ENCODE measurements around the gene MED4. TPM values are rescaled to one million over a fixed set of nuclear protein-coding genes. Genes with fewer than 3 reads are reported as not detected.

The MED4 gene
- total RNA-seq, 1 experiment from 2014 or later, result 50.6 TPM

DNA sequence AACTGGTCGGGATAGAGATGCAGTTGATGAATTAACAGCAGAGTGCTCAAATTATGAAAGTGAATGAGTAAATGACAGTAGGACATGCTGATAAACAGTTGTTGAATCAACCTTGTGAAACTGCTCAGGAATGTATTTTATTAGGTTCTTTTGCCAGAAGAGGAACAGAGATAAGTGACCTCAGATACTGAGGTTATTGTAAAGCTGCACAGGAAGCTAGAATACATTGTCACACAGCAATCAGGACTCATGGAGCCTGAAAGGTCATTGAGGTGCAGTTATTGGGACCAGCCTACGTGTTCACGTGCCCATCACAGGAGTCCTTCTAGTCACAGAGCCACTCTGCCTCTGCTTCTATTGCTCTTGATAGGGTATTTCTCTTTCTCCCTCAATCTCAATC, 47.5 kb upstream of the MED4 start:
- H3K9me3 ChIP-seq (ENCODE audit: control insufficient read depth, low read depth, low read length), result no peaks in the 10 kb centered on the region
- no CpG with 5 or more reads among the region's 3 CpGs for WGBS (ENCODE audit: extremely low coverage, insufficient read length, low lambda C conversion rate)
- Mint-ChIP-seq H3K36me3 (ENCODE audit: insufficient read depth in 1 of 3, low read depth in 3 of 3) (no peaks in the 10 kb centered on the region; a peak in 1 of 7 replicates), H3K27ac (no peak overlapping the region), H3K4me3 (no peak overlapping the region), H3K4me1 (peaks cover 0 to 3% of the 10 kb centered on the region in 2 experiments; a peak in 1 of 4 replicates), H3K9me3 (peaks cover 3 to 5% of the 10 kb centered on the region in 2 experiments; a peak in 3 of 5 replicates), H3K27me3 (ENCODE audit: low read depth) (no peaks in the 10 kb centered on the region; the same call in none of the 2 replicates)
- no peak overlapping the region for H2BK120ac ChIP-seq (ENCODE audit: low read depth, low read length, poor library complexity, severe bottlenecking)
- H3K4me1 ChIP-seq (ENCODE audit: insufficient read depth, low read length), result no peaks in the 10 kb centered on the region
- no peak overlapping the region for H2BK5ac ChIP-seq (ENCODE audit: insufficient read length, low read length)
- H4K20me1 ChIP-seq (ENCODE audit: control insufficient read depth, insufficient read depth, insufficient read length), result no peaks in the 10 kb centered on the region
- DNase-seq, result no peak
- H3K4ac ChIP-seq (ENCODE audit: low read depth, low read length), result no peak overlapping the region
- H2AFZ ChIP-seq (ENCODE audit: low read length), result no peak overlapping the region
- H4K8ac ChIP-seq (replicated peaks; ENCODE audit: insufficient read length, low read depth, low read length), result no peak overlapping the region
- H3K56ac ChIP-seq (ENCODE audit: insufficient read length, low read depth, low read length), result no peak overlapping the region
- H3K79me2 ChIP-seq (ENCODE audit: insufficient read depth, low read length), result no peaks in the 10 kb centered on the region
- H3K23me2 ChIP-seq (ENCODE audit: insufficient read length, low read depth, low read length, poor library complexity, severe bottlenecking), result no peaks in the 10 kb centered on the region
- no peaks in the 10 kb centered on the region for H3K27me3 ChIP-seq (ENCODE audit: insufficient read depth, low read length)
- H3K27ac ChIP-seq (ENCODE audit: insufficient read length, low read depth, low read length), result no peak overlapping the region
- H3T11ph ChIP-seq (ENCODE audit: low read length), result no peak overlapping the region
- no peak overlapping the region for H3K23ac ChIP-seq (ENCODE audit: insufficient read length, low read depth, low read length)
- no peak overlapping the region for H2AK5ac ChIP-seq (ENCODE audit: insufficient read length, low read length)
- no peak overlapping the region for H2BK15ac ChIP-seq (ENCODE audit: low read depth, low read length)
- H2BK12ac ChIP-seq (ENCODE audit: insufficient read length, low read depth, low read length), result no peak overlapping the region
- H2BK20ac ChIP-seq (ENCODE audit: low read depth, low read length, poor library complexity, severe bottlenecking), result no peak overlapping the region
- no peak overlapping the region for H3K18ac ChIP-seq (ENCODE audit: insufficient read length, low read depth, low read length)
- H4K5ac ChIP-seq (ENCODE audit: insufficient read length, low read depth, low read length), result no peak overlapping the region
- H3K9ac ChIP-seq (ENCODE audit: extremely low read depth, insufficient read length, low read length), result no peak overlapping the region
- no peak overlapping the region for H3K14ac ChIP-seq (ENCODE audit: insufficient read depth, low read length)
- no peak overlapping the region for H4K91ac ChIP-seq (ENCODE audit: insufficient read length, low read depth, low read length)
- no peaks in the 10 kb centered on the region for H3K79me1 ChIP-seq (ENCODE audit: insufficient read depth, low read depth, low read length, poor library complexity, severe bottlenecking)
- TF ChIP-seq, protein P1, sequence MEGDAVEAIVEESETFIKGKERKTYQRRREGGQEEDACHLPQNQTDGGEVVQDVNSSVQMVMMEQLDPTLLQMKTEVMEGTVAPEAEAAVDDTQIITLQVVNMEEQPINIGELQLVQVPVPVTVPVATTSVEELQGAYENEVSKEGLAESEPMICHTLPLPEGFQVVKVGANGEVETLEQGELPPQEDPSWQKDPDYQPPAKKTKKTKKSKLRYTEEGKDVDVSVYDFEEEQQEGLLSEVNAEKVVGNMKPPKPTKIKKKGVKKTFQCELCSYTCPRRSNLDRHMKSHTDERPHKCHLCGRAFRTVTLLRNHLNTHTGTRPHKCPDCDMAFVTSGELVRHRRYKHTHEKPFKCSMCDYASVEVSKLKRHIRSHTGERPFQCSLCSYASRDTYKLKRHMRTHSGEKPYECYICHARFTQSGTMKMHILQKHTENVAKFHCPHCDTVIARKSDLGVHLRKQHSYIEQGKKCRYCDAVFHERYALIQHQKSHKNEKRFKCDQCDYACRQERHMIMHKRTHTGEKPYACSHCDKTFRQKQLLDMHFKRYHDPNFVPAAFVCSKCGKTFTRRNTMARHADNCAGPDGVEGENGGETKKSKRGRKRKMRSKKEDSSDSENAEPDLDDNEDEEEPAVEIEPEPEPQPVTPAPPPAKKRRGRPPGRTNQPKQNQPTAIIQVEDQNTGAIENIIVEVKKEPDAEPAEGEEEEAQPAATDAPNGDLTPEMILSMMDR (conservative IDR thresholded peaks at IDR 0.05), result no peak
- H3K4me2 ChIP-seq (ENCODE audit: insufficient read depth, insufficient read length, low read length), result no peak overlapping the region
